GM19467 (cell line): Measurements from ENCODE around the gene NUDT21.
"Not testable (repeated sequence)": the region's sequence is repeated elsewhere in the genome, so short reads cannot be mapped to it uniquely, and the experiment has no call there.

Source experiments
- ATAC-seq: cut with Tn5 transposase; IDR thresholded peaks from one replicate; pipeline ENCODE4 v1.9.1; 2021; ENCODE audit warnings: mild to moderate bottlenecking, moderate library complexity; ENCODE audit not compliant: unreplicated experiment

NUDT21 gene

GRCh38 chr16:56382459-56382858 is 68.7 kb downstream of the NUDT21 start:
- ATAC-seq = no peak

DNA sequence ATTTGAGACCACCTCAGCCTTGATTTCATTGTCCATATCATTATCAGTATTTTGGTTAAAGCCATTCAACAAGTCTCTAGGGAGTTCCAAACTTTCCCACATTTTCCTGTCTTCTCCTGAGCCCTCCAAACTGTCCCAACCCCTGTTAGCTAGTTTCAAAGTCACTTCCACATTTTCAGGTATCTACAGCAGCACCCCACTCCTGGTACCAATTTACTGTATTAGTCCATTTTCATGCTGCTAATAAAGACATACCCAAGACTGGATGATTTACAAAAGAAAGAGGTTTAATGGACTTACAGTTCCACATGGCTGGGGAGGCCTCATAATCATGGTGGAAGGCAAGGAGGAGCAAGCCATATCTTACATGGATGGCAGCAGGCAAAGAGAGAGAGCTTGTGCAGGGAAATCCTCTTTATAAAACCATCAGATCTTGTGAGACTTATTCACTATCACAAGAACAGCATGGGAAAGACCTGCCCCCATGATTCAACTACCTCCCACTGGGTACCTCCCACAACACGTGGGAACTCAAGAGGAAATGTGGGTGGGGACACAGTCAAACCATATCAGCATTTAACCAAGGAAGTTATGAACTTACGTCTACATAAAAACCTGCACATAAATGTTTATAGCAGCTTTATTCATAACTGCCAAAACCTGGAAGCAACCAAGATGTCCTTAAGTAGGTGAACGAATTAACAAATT is 70.2 kb downstream of the NUDT21 start:
- ATAC-seq = not testable (repeated sequence)
